Endothelial cell of umbilical vein (primary cell): ENCODE measurements around the gene EIF2S1.

ENCODE experiments used
- EZH2 ChIP-seq: IDR thresholded peaks from 2 replicates; pipeline ENCODE4 v1.6.1; 2012; ENCODE audit warnings: borderline replicate concordance, low read depth, mild to moderate bottlenecking, moderate library complexity, low read length, inconsistent platforms; ENCODE audit not compliant: severe bottlenecking
- FOS ChIP-seq: IDR thresholded peaks from 2 replicates; pipeline ENCODE4 v1.6.1; 2011; ENCODE audit warnings: mild to moderate bottlenecking, low read length, moderate library complexity, borderline replicate concordance; ENCODE audit not compliant: insufficient read depth
- GATA2 ChIP-seq: IDR thresholded peaks from 2 replicates; pipeline ENCODE4 v1.7.0; 2011; ENCODE audit warnings: low read depth, mild to moderate bottlenecking, moderate library complexity, mixed read lengths, low read length; ENCODE audit not compliant: insufficient read length, insufficient read depth
- JUN ChIP-seq: IDR thresholded peaks from 2 replicates; pipeline ENCODE4 v1.6.1; 2011; ENCODE audit warnings: borderline replicate concordance, low read depth; ENCODE audit not compliant: insufficient read length, insufficient read depth
- MYC ChIP-seq: IDR thresholded peaks from one replicate; pipeline ENCODE4 v1.6.1; 2011; ENCODE audit warnings: mild to moderate bottlenecking, low read depth, low read length
- POLR2A ChIP-seq: IDR thresholded peaks from 2 replicates; pipeline ENCODE4 v1.6.1; 2012; ENCODE audit warnings: low read depth, mild to moderate bottlenecking, control low read depth, low read length
- POLR2AphosphoS5 ChIP-seq: IDR thresholded peaks from 2 replicates; pipeline ENCODE4 v1.6.1; 2012; ENCODE audit warnings: low read depth, mild to moderate bottlenecking, control low read depth, low read length, moderate library complexity; ENCODE audit not compliant: insufficient read depth
- TF ChIP-seq, protein P1 (sequence below), 2 donors: IDR thresholded peaks; 1 replicate in 1 of 2; 2 replicates in 1 of 2; pipeline ENCODE4 v1.5.1; 2011; ENCODE audit warnings: low read length in 2 of 2, mild to moderate bottlenecking in 2 of 2, moderate library complexity in 2 of 2, control low read depth in 1 of 2, inconsistent platforms in 1 of 2, low read depth in 1 of 2; ENCODE audit not compliant: insufficient read depth in 1 of 2; ENCODE audit errors: extremely low read depth in 1 of 2
- TF ChIP-seq, protein P2 (sequence below): IDR thresholded peaks from 2 replicates; pipeline ENCODE4 v1.6.1; 2011; ENCODE audit not compliant: insufficient read depth, insufficient read length

DNA sequence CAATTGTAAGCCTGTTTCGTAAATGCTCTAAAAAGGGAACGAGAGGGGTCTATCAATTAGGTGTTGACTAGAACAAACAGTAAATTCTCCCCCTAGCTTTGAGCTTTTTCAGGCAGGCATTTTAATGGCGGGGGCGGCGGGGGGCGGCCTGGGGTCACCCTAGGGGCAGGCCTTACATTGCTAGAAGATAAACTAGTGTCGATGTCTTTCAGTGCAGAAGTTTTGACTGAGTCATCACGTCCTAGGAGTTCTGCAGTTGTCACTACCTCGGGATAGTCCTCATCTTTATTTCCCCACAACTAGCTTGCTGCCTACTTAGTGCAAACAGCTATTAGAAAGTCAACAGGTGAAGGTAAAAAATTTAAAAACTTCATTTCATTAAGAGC is 2.2 kb upstream of the EIF2S1 start:
- no peak for TF ChIP-seq POLR2AphosphoS5
- TF ChIP-seq, protein P1, sequence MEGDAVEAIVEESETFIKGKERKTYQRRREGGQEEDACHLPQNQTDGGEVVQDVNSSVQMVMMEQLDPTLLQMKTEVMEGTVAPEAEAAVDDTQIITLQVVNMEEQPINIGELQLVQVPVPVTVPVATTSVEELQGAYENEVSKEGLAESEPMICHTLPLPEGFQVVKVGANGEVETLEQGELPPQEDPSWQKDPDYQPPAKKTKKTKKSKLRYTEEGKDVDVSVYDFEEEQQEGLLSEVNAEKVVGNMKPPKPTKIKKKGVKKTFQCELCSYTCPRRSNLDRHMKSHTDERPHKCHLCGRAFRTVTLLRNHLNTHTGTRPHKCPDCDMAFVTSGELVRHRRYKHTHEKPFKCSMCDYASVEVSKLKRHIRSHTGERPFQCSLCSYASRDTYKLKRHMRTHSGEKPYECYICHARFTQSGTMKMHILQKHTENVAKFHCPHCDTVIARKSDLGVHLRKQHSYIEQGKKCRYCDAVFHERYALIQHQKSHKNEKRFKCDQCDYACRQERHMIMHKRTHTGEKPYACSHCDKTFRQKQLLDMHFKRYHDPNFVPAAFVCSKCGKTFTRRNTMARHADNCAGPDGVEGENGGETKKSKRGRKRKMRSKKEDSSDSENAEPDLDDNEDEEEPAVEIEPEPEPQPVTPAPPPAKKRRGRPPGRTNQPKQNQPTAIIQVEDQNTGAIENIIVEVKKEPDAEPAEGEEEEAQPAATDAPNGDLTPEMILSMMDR (IDR thresholded peaks at IDR 0.05; ENCODE audit: extremely low read depth in 1 of 2, insufficient read depth in 1 of 2, low read depth in 1 of 2, low read length in 2 of 2) = no peak
- no peak for TF ChIP-seq POLR2A
- TF ChIP-seq, protein P2, sequence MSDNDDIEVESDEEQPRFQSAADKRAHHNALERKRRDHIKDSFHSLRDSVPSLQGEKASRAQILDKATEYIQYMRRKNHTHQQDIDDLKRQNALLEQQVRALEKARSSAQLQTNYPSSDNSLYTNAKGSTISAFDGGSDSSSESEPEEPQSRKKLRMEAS = no peak
- no peak for TF ChIP-seq GATA2
- TF ChIP-seq EZH2 = no peak
- no peak for TF ChIP-seq JUN
- TF ChIP-seq MYC = no peak
- TF ChIP-seq FOS = no peak
